Measurements from ENCODE around the gene PLEKHA4. TPM values are rescaled to one million over a fixed set of nuclear protein-coding genes. Genes with fewer than 3 reads are reported as not detected.
A peak's percentile ranks its signal among the peaks of the same experiment; 100 is the strongest.

Gene PLEKHA4
- polyA plus RNA-seq, 6 donors from 2014 or later: 4.4 to 15.3 (median 8.7) TPM

DNA sequence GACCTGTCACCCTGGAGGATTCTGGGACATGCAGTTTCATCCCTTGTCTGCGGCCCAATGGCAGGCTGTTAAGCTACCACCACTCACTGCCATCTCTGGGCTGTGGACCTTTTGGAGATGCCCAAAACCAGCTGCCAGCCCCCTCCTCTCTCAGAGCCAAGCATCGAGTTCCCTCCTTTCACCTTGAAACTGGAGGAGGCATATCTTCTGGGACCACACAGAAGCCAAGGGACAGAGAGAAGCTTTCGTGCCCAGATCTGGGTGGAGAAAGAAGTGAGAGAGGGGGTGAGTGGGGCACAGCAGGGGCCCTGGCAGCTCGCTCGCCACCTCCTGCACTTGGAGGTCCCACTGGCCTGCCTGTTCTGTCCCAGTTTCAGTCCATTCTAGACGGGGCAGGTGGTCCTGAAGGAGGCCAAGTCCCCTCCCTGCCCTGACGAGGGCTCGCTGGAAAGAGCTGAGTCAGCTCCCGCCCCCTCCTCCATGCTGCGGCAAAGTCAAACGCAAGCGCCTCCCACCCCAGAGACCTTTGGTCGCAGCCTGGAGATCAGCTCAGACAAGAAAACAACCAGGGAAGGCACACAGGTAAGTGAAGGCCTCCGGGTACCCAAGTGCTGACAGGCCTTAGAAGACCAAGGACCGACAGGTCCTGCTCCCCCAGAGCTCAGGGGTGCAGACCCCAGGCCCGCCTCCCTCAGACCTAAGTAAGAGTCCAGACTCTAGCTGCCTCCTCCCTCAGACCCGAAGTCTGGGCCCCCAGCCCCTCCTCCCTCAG, 61.4 kb downstream of the PLEKHA4 start:
- Mint-ChIP-seq H3K4me1 (peaks cover 24 to 38% (median 29%) of the 10 kb centered on the region in 3 donors), H3K9me3 (no peaks in the 10 kb centered on the region), H3K36me3 (no peaks in the 10 kb centered on the region), H3K4me3 (peak overlapping the region in 3 of 8 donors; percentile 48 to 60 (median 49)), H3K27me3 (no peaks in the 10 kb centered on the region), H3K27ac (peak overlapping the region in 2 of 6 donors; percentile 69 to 72)
- ATAC-seq (ENCODE audit: low read depth in 2 of 2): no peak
- DNase-seq: no peak

DNA sequence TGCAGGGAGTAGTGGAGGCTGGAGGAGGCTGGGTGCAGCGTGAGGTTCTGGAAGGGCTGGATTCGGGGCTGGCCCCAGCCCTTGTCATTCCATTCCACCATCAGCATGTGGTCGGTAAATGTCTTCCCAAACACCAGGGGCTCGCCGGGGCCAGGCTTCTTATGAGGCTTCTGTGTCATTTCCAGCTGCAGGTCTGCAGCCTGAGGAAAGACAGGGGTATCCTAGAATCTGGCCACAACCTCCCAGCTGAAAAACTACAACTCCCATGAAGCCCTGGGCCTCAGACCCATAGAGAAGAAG, 61.9 kb downstream of the PLEKHA4 start:
- ATAC-seq (ENCODE audit: low read depth in 2 of 2) (peak; percentile 27 to 29), DNase-seq (peak; percentile 45)
- Mint-ChIP-seq H3K36me3 (no peaks in the 10 kb centered on the region), H3K9me3 (no peaks in the 10 kb centered on the region), H3K27me3 (no peaks in the 10 kb centered on the region), H3K27ac (peak overlapping the region in 3 of 6 donors; percentile 69 to 95 (median 73)), H3K4me1 (peaks cover 21 to 36% (median 28%) of the 10 kb centered on the region in 3 donors), H3K4me3 (peak overlapping the region in 3 of 8 donors; percentile 12 to 49 (median 48))

- no peak overlapping the region for H3K4me3 Mint-ChIP-seq
- peaks cover 20 to 28% (median 24%) of the 10 kb centered on the region in 3 donors for H3K4me1 Mint-ChIP-seq
These were observed 63.0 kb downstream of the PLEKHA4 start for GRCh38 chr19:48805452-48805851.

DNA sequence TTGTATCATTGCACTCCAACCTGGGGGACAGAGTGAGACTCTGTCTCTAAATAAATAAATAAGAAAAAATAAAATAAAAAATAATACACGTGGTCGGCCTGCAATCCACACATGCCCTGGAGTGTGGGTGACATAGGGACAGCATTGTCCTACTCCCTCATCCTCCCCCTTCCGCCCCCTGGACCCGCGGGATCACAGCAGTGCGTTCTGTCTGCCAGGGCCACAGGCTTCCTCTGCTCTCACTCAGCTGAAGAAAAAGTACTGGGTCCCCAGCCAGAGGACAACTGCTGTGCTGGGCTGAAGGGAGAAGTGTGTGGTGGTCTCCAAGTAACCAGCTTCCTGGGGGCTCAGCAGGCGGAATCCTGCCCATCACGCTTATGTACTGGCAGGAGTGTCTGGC, 63.9 kb downstream of the PLEKHA4 start:
- H3K4me1 Mint-ChIP-seq: peaks cover 11 to 19% (median 19%) of the 10 kb centered on the region in 3 donors
- peak overlapping the region in 2 of 6 donors; percentile 53 to 69 for H3K27ac Mint-ChIP-seq
- ATAC-seq (ENCODE audit: low read depth in 2 of 2) (no peak), DNase-seq (no peak)
- H3K27me3 Mint-ChIP-seq: no peaks in the 10 kb centered on the region
- H3K36me3 Mint-ChIP-seq: no peaks in the 10 kb centered on the region
- H3K9me3 Mint-ChIP-seq: no peaks in the 10 kb centered on the region
- no peak overlapping the region for H3K4me3 Mint-ChIP-seq

More at GRCh38 chr19:48805452-48805851, 63.0 kb downstream of the PLEKHA4 start:
- Mint-ChIP-seq H3K27ac (peak overlapping the region in 1 of 6 donors; percentile 11), H3K9me3 (no peaks in the 10 kb centered on the region), H3K36me3 (no peaks in the 10 kb centered on the region), H3K27me3 (no peaks in the 10 kb centered on the region)
- no peak for DNase-seq
- no peak for ATAC-seq (ENCODE audit: low read depth in 2 of 2)

- no peaks in the 10 kb centered on the region for H3K9me3 Mint-ChIP-seq
- H3K4me3 Mint-ChIP-seq: no peak overlapping the region
- DNase-seq (no peak), ATAC-seq (ENCODE audit: low read depth in 2 of 2) (no peak)
- H3K36me3 Mint-ChIP-seq: no peaks in the 10 kb centered on the region
- H3K27me3 Mint-ChIP-seq: no peaks in the 10 kb centered on the region
- peaks cover 2 to 10% (median 8%) of the 10 kb centered on the region in 3 donors for H3K4me1 Mint-ChIP-seq
- no peak overlapping the region for H3K27ac Mint-ChIP-seq
These were observed 65.8 kb downstream of the PLEKHA4 start for GRCh38 chr19:48802623-48803022.

GRCh38 chr19:48799358-48800300, 68.8 kb downstream of the PLEKHA4 start:
- H3K4me3 Mint-ChIP-seq: no peak overlapping the region
- ATAC-seq (ENCODE audit: low read depth in 2 of 2) (no peak), DNase-seq (no peak)
- peaks cover 9 to 10% (median 10%) of the 10 kb centered on the region in 3 donors for H3K4me1 Mint-ChIP-seq
- H3K27ac Mint-ChIP-seq: no peak overlapping the region
- H3K36me3 Mint-ChIP-seq: no peaks in the 10 kb centered on the region
- H3K27me3 Mint-ChIP-seq: no peaks in the 10 kb centered on the region
- no peaks in the 10 kb centered on the region for H3K9me3 Mint-ChIP-seq

- no peak for DNase-seq
- no peaks in the 10 kb centered on the region for H3K27me3 Mint-ChIP-seq
- ATAC-seq (ENCODE audit: low read depth in 2 of 2): no peak
- H3K9me3 Mint-ChIP-seq: no peaks in the 10 kb centered on the region
- H3K4me1 Mint-ChIP-seq: peaks cover 12 to 15% (median 14%) of the 10 kb centered on the region in 3 donors
- H3K36me3 Mint-ChIP-seq: no peaks in the 10 kb centered on the region
- no peak overlapping the region for H3K27ac Mint-ChIP-seq
- no peak overlapping the region for H3K4me3 Mint-ChIP-seq
These were observed 69.5 kb downstream of the PLEKHA4 start for GRCh38 chr19:48798937-48799336.

DNA sequence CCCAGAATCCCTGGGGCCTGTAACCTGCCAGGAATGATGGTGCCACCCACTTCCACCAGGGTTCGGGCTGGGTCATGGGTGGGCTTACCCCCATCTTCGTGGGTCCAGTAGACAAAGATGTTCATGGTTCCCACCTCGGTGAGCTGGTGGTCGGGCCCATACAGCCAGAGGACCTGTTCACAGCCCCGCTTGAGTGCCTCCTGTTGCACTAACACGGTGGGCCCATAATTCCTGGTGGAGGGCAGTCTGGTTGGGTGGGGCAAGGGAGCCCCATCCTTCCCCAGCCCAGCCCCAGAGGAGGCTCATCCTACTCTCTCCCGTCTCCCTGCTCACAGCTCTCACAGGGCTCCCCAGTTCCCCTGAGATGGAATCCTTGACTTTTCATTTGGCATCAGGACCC, 71.3 kb downstream of the PLEKHA4 start:
- Mint-ChIP-seq H3K27ac (peak overlapping the region in 1 of 6 donors; percentile 33), H3K4me3 (peak overlapping the region in 4 of 8 donors; percentile 5 to 62 (median 32)), H3K27me3 (no peaks in the 10 kb centered on the region), H3K36me3 (no peaks in the 10 kb centered on the region), H3K9me3 (no peaks in the 10 kb centered on the region), H3K4me1 (peaks cover 12 to 15% (median 14%) of the 10 kb centered on the region in 3 donors)
- ATAC-seq (ENCODE audit: low read depth in 2 of 2): no peak
- no peak for DNase-seq

DNA sequence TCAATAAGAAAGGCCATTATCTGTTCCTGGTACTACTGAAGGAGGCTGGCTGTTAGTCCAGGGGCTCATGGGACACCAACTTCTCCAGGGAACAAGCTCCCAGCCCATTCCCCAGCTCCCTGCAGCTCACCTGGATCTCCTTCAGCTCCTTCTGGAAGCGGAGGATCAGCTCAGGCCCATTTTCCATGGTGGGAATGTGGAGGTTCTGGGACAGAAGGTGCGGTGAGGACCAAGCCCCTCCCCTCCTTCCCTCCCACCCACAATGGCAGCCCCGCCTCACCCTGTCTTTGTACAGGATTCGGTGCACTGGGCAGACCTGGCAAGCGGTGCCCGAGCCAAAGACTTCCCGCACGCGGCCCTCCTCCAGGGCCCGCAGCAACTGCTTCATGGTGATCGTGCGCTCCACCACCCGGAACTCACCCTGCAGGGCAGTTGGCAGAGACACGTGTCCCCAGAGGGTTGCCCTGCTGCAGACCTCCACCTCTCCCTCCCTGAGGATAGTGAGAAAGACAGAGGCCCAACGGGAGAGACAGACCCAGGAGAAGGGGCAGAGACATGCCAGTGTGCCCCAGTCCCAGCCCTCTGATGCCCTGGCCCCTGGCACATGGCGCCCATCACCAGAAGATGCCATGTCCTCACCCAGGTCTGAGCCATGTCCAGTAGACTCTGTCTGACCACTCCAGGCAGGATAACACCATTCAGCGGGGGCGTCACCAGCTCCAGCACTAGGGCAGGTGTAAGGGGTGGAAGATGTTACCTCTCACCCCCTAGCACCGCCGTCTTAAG, 71.9 kb downstream of the PLEKHA4 start:
- peak overlapping the region in 1 of 8 donors; percentile 68 for H3K4me3 Mint-ChIP-seq
- no peaks in the 10 kb centered on the region for H3K9me3 Mint-ChIP-seq
- no peak for ATAC-seq (ENCODE audit: low read depth in 2 of 2)
- DNase-seq: no peak
- no peaks in the 10 kb centered on the region for H3K27me3 Mint-ChIP-seq
- H3K36me3 Mint-ChIP-seq: no peaks in the 10 kb centered on the region
- H3K27ac Mint-ChIP-seq: no peak overlapping the region
- H3K4me1 Mint-ChIP-seq: peaks cover 12 to 15% (median 14%) of the 10 kb centered on the region in 3 donors

GRCh38 chr19:48795685-48796070, 72.7 kb downstream of the PLEKHA4 start:
- peak overlapping the region in 3 of 6 donors; percentile 84 to 95 (median 95) for H3K27ac Mint-ChIP-seq
- no peaks in the 10 kb centered on the region for H3K9me3 Mint-ChIP-seq
- DNase-seq (no peak), ATAC-seq (ENCODE audit: low read depth in 2 of 2) (no peak)
- peaks cover 12 to 15% (median 14%) of the 10 kb centered on the region in 3 donors for H3K4me1 Mint-ChIP-seq
- no peaks in the 10 kb centered on the region for H3K36me3 Mint-ChIP-seq
- no peaks in the 10 kb centered on the region for H3K27me3 Mint-ChIP-seq
- H3K4me3 Mint-ChIP-seq: peak overlapping the region in 7 of 8 donors; percentile 78 to 96 (median 95)

- peak overlapping the region; percentile 81 to 95 (median 88) for H3K27ac Mint-ChIP-seq
These were observed 73.2 kb downstream of the PLEKHA4 start for GRCh38 chr19:48795055-48795684.

DNA sequence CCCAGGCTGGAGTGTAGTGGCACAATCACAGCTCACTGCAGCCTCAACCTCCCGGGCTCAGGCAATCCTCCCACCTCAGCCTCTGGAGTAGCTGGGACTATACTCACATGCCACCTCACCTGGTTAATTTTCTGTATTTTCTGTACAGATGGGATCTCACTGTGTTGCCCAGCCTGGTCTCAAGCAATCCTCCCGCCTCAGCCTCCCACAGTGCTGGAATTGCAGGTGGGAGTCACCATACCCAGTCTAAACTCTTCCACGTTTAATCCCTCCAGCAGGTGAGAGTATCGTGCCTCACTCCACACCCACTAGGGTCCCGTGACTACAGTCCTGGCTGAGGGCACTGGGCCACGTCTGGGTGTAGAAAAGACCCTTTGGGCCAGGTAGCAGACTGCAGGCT, 74.1 kb downstream of the PLEKHA4 start:
- no peaks in the 10 kb centered on the region for H3K27me3 Mint-ChIP-seq
- ATAC-seq (ENCODE audit: low read depth in 2 of 2) (no peak), DNase-seq (no peak)
- H3K36me3 Mint-ChIP-seq: no peaks in the 10 kb centered on the region
- H3K4me3 Mint-ChIP-seq: peak overlapping the region in 5 of 8 donors; percentile 78 to 95 (median 95)
- H3K27ac Mint-ChIP-seq: peak overlapping the region in 2 of 6 donors; percentile 84 to 93
- peaks cover 8 to 15% (median 14%) of the 10 kb centered on the region in 3 donors for H3K4me1 Mint-ChIP-seq
- H3K9me3 Mint-ChIP-seq: no peaks in the 10 kb centered on the region

More at GRCh38 chr19:48795055-48795684, 73.2 kb downstream of the PLEKHA4 start:
- ATAC-seq (ENCODE audit: low read depth in 2 of 2) (peak; percentile 97), DNase-seq (peak; percentile 80)
- H3K9me3 Mint-ChIP-seq: no peaks in the 10 kb centered on the region
- H3K36me3 Mint-ChIP-seq: no peaks in the 10 kb centered on the region
- peaks cover 9 to 15% (median 14%) of the 10 kb centered on the region in 3 donors for H3K4me1 Mint-ChIP-seq
- H3K27me3 Mint-ChIP-seq: no peaks in the 10 kb centered on the region
- H3K4me3 Mint-ChIP-seq: peak overlapping the region; percentile 78 to 96 (median 95)
